ENCODE results near the gene DPM1. TPM values are rescaled to one million over a fixed set of nuclear protein-coding genes. Genes with fewer than 3 reads are reported as not detected.

DPM1 gene
- total and polyA plus RNA-seq, 2 donors (not counting 3 experiments of a cell fraction or from before 2014, with no cell fraction given): 33.9 to 41.9 TPM

DNA sequence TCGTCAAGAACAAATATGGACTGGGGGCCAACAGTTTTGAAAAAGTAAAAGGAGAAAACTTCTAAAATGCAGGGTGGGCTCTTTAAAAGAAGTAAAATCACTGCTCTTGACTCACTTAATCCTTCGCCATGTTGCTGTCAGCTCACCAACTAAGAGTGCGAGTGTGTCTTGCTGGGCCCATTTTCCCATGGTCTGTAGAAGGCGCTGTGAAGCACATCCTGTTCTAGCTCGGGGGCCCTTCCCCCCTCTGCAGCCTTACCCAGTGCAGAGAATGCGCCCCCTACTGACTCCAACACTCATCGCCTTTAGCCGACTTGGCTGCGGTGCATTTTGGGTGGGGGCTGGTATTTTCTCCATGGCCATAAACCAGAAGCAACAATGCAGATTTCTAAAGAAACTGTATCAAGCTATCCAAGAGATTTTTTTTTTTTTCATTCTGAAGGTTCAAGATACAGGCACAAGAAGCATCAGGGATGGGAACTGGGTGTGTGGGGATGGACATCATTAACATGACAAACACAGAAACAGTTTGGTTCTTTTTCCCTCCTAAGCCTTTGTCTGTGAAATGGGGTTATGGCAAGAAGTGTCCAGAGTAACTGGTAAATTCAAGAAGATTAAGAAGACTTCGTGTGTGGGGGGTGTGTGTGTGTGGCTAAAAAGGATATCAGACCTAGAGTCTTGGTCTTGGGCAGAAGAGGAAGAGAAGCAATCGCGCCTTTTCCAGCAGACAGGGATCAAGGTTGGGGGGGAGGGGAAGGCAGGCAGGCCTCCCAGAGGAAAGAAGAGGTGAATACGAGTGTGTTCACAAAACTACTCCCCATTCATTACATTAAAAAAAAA, 28.8 kb downstream of the DPM1 start:
- H4K20me1 ChIP-seq (replicated peaks; ENCODE audit: control insufficient read depth, extremely low read depth, insufficient read depth, low read length): peaks cover 33% of the 10 kb centered on the region
- peak overlapping the region; percentile 50 for H3K27ac ChIP-seq (ENCODE audit: insufficient read depth, low read depth, low read length)
- H3K4me3 ChIP-seq (replicated peaks in 1 of 3; ENCODE audit: insufficient read depth in 1 of 3, low read depth in 1 of 3, low read length in 3 of 3): peak overlapping the region; percentile 63 to 100 (median 90)
- no peaks in the 10 kb centered on the region for H3K27me3 ChIP-seq (ENCODE audit: control insufficient read depth in 2 of 2, insufficient read depth in 2 of 2, low read length in 2 of 2)
- peak overlapping the region; percentile 91 for H3K4me2 ChIP-seq (ENCODE audit: insufficient read depth, low read length)
- dilution Hi-C loops (cut with MboI; ENCODE audit: extremely low pct_ligation_motif_present, low sequenced_read_pairs): no loop called here
- no peaks in the 10 kb centered on the region for H3K9me3 ChIP-seq (replicated peaks; ENCODE audit: control insufficient read depth, insufficient read depth, low read length)
- peaks cover 2 to 33% of the 10 kb centered on the region in 2 experiments for H3K36me3 ChIP-seq (ENCODE audit: control insufficient read depth in 2 of 2, extremely low read depth in 1 of 2, insufficient read depth in 2 of 2, low read length in 2 of 2)
- H3K9ac ChIP-seq (replicated peaks; ENCODE audit: extremely low read depth, insufficient read depth, low read length): peak overlapping the region; percentile 81
- peak; percentile 92 for DNase-seq (ENCODE audit: low read depth, low spot score)
- POLR2A ChIA-PET: interaction anchor here (0.6 to 2.2 kb wide), 5 partner anchors 9 to 139 kb away, joined by 3 to 7 read pairs (median 4); partner anchors contain the start of genes DPM1 and MOCS3
- H3K9me1 ChIP-seq (replicated peaks; ENCODE audit: control insufficient read depth, extremely low read depth, insufficient read depth, low read length): no peaks in the 10 kb centered on the region
- FAIRE-seq: peak; percentile 92
- no peak for TF ChIP-seq MYC (IDR thresholded peaks at IDR 0.05; ENCODE audit: low read depth, low read length)
- no peak for TF ChIP-seq JUN (IDR thresholded peaks at IDR 0.05; ENCODE audit: borderline replicate concordance, insufficient read depth, insufficient read length, low read depth)
- no peak for TF ChIP-seq GATA2 (IDR thresholded peaks at IDR 0.05; ENCODE audit: insufficient read depth, insufficient read length, low read depth, low read length)
- peak; percentile 4 for TF ChIP-seq FOS (IDR thresholded peaks at IDR 0.05; ENCODE audit: borderline replicate concordance, insufficient read depth, low read length)
- TF ChIP-seq, protein P1, sequence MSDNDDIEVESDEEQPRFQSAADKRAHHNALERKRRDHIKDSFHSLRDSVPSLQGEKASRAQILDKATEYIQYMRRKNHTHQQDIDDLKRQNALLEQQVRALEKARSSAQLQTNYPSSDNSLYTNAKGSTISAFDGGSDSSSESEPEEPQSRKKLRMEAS (IDR thresholded peaks at IDR 0.05; ENCODE audit: insufficient read depth, insufficient read length): no peak
- TF ChIP-seq, protein P2, sequence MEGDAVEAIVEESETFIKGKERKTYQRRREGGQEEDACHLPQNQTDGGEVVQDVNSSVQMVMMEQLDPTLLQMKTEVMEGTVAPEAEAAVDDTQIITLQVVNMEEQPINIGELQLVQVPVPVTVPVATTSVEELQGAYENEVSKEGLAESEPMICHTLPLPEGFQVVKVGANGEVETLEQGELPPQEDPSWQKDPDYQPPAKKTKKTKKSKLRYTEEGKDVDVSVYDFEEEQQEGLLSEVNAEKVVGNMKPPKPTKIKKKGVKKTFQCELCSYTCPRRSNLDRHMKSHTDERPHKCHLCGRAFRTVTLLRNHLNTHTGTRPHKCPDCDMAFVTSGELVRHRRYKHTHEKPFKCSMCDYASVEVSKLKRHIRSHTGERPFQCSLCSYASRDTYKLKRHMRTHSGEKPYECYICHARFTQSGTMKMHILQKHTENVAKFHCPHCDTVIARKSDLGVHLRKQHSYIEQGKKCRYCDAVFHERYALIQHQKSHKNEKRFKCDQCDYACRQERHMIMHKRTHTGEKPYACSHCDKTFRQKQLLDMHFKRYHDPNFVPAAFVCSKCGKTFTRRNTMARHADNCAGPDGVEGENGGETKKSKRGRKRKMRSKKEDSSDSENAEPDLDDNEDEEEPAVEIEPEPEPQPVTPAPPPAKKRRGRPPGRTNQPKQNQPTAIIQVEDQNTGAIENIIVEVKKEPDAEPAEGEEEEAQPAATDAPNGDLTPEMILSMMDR (IDR thresholded peaks at IDR 0.05; ENCODE audit: extremely low read depth in 1 of 2, insufficient read depth in 1 of 2, low read depth in 1 of 2, low read length in 2 of 2): peak; percentile 95 to 98
- peak; percentile 15 for TF ChIP-seq POLR2A (IDR thresholded peaks at IDR 0.05; ENCODE audit: low read depth, low read length)
- TF ChIP-seq EZH2 (IDR thresholded peaks at IDR 0.05; ENCODE audit: borderline replicate concordance, low read depth, low read length, severe bottlenecking): no peak
- peak; percentile 60 for TF ChIP-seq POLR2AphosphoS5 (IDR thresholded peaks at IDR 0.05; ENCODE audit: insufficient read depth, low read depth, low read length)
- BruUV-seq (replicated peaks): TSS peak; percentile 25
- CTCF ChIA-PET: interaction anchor here (0.6 to 11.1 kb wide), 20 partner anchors 9 to 318 kb away, joined by 3 to 119 read pairs (median 5); partner anchors contain the start of genes BCAS4, DPM1 and MOCS3
- intact Hi-C loops (cut with micrococcal nuclease): loop anchor here (1.0 kb wide), 3 partner anchors 13 to 135 kb away; no protein-coding TSS in a partner anchor
- H3K4me1 ChIP-seq (ENCODE audit: control insufficient read depth, extremely low read depth, insufficient read depth, low read length): peaks cover 22% of the 10 kb centered on the region
- peaks cover 65% of the 10 kb centered on the region for H3K79me2 ChIP-seq (ENCODE audit: control insufficient read depth, insufficient read depth, low read length)
- H2AFZ ChIP-seq (ENCODE audit: low read depth, low read length): no peak overlapping the region
